GM18517 (cell line): ENCODE results near the gene GGT6.

Source experiments
- ATAC-seq: cut with Tn5 transposase; IDR thresholded peaks from one replicate; pipeline ENCODE4 v1.9.1; 2021; ENCODE audit warnings: mild to moderate bottlenecking, moderate library complexity; ENCODE audit not compliant: unreplicated experiment

The GGT6 gene

GRCh38 chr17:4540687-4541327 lies 19.6 kb downstream of the GGT6 start:
- ATAC-seq = no peak

GRCh38 chr17:4540224-4540651 lies 20.1 kb downstream of the GGT6 start:
- no peak for ATAC-seq

- ATAC-seq = no peak
Measured at GRCh38 chr17:4539576-4540223, 20.7 kb downstream of the GGT6 start.

GRCh38 chr17:4539025-4539424 lies 21.4 kb downstream of the GGT6 start:
- no peak for ATAC-seq

GRCh38 chr17:4538236-4539002 lies 22.0 kb downstream of the GGT6 start:
- no peak for ATAC-seq

GRCh38 chr17:4537451-4538235 lies 22.7 kb downstream of the GGT6 start:
- no peak for ATAC-seq

GRCh38 chr17:4536742-4537411 lies 23.5 kb downstream of the GGT6 start:
- no peak for ATAC-seq

GRCh38 chr17:4536259-4536741 lies 24.1 kb downstream of the GGT6 start:
- ATAC-seq = no peak

- no peak for ATAC-seq
Measured at GRCh38 chr17:4535667-4536258, 24.6 kb downstream of the GGT6 start.

- no peak for ATAC-seq
Measured at GRCh38 chr17:4534928-4535666, 25.3 kb downstream of the GGT6 start.

GRCh38 chr17:4534515-4534914 lies 25.9 kb downstream of the GGT6 start:
- no peak for ATAC-seq

- ATAC-seq = no peak
Measured at GRCh38 chr17:4533523-4534504, 26.6 kb downstream of the GGT6 start.

GRCh38 chr17:4532860-4533522 lies 27.4 kb downstream of the GGT6 start:
- ATAC-seq = no peak

- ATAC-seq = no peak
Measured at GRCh38 chr17:4531988-4532736, 28.2 kb downstream of the GGT6 start.

- ATAC-seq = no peak
Measured at GRCh38 chr17:4530799-4531730, 29.3 kb downstream of the GGT6 start.
